ENCODE measurements around the gene RCHY1.
"Not testable (repeated sequence)": the region's sequence is repeated elsewhere in the genome, so short reads cannot be mapped to it uniquely, and the experiment has no call there.

RCHY1 gene

GRCh38 chr4:75514131-75514948 lies at the start of gene RCHY1, which contains the start of gene THAP6:
Gene RCHY1 (minus strand): TSS chr4:75514403. CDS start chr4:75514286, 117 bp downstream.
Gene THAP6 (plus strand): TSS chr4:75514473. CDS start chr4:75515453, 980 bp downstream.
- DNase-seq (ENCODE audit: low read depth): peak; percentile 91

GRCh38 chr4:75561789-75562188 lies 47.6 kb upstream of the RCHY1 start:
- no peak for DNase-seq (ENCODE audit: low read depth)

- DNase-seq (ENCODE audit: low read depth): no peak
Measured at GRCh38 chr4:75557696-75558095, 43.5 kb upstream of the RCHY1 start.

GRCh38 chr4:75555294-75556164 lies 41.3 kb upstream of the RCHY1 start, which contains the start of gene ODAPH:
Gene ODAPH (plus strand): TSS chr4:75556066. CDS start chr4:75556083, 17 bp downstream.
- no peak for DNase-seq (ENCODE audit: low read depth)

GRCh38 chr4:75552452-75552851 lies 38.2 kb upstream of the RCHY1 start:
- DNase-seq (ENCODE audit: low read depth): no peak

GRCh38 chr4:75549019-75549418 lies 34.8 kb upstream of the RCHY1 start:
- DNase-seq (ENCODE audit: low read depth): no peak

GRCh38 chr4:75547647-75548387 lies 33.6 kb upstream of the RCHY1 start:
- DNase-seq (ENCODE audit: low read depth): peak; percentile 13

GRCh38 chr4:75545526-75545925 lies 31.3 kb upstream of the RCHY1 start:
- no peak for DNase-seq (ENCODE audit: low read depth)

GRCh38 chr4:75544870-75545269 lies 30.7 kb upstream of the RCHY1 start:
- DNase-seq (ENCODE audit: low read depth): no peak

GRCh38 chr4:75544220-75544619 lies 30.0 kb upstream of the RCHY1 start:
- not testable (repeated sequence) for DNase-seq (ENCODE audit: low read depth)

GRCh38 chr4:75542824-75543223 lies 28.6 kb upstream of the RCHY1 start:
- DNase-seq (ENCODE audit: low read depth): no peak

- not testable (repeated sequence) for DNase-seq (ENCODE audit: low read depth)
Measured at GRCh38 chr4:75537308-75537707, 23.1 kb upstream of the RCHY1 start.

GRCh38 chr4:75533926-75534325 lies 19.7 kb upstream of the RCHY1 start:
- DNase-seq (ENCODE audit: low read depth): not testable (repeated sequence)

GRCh38 chr4:75533339-75533887 lies 19.2 kb upstream of the RCHY1 start:
- DNase-seq (ENCODE audit: low read depth): not testable (repeated sequence)

GRCh38 chr4:75531536-75532143 lies 17.4 kb upstream of the RCHY1 start:
- not testable (repeated sequence) for DNase-seq (ENCODE audit: low read depth)

- no peak for DNase-seq (ENCODE audit: low read depth)
Measured at GRCh38 chr4:75530556-75531322, 16.5 kb upstream of the RCHY1 start.

- DNase-seq (ENCODE audit: low read depth): no peak
Measured at GRCh38 chr4:75527482-75527881, 13.3 kb upstream of the RCHY1 start.

- DNase-seq (ENCODE audit: low read depth): no peak
Measured at GRCh38 chr4:75525910-75526309, 11.7 kb upstream of the RCHY1 start.

GRCh38 chr4:75525086-75525485 lies 10.9 kb upstream of the RCHY1 start:
- no peak for DNase-seq (ENCODE audit: low read depth)

GRCh38 chr4:75519452-75519851 lies 5.2 kb upstream of the RCHY1 start:
- not testable (repeated sequence) for DNase-seq (ENCODE audit: low read depth)

Data from fibroblast of the conjunctiva (primary cell).